HG03097 (cell line): ENCODE measurements around the gene NRXN3.

Experiments
- ATAC-seq: cut with Tn5 transposase; IDR thresholded peaks from one replicate; pipeline ENCODE4 v1.9.1; 2021; ENCODE audit not compliant: unreplicated experiment, low FRiP score

Gene NRXN3

GRCh38 chr14:78690836-78691235, 520.7 kb downstream of the NRXN3 start:
- ATAC-seq = no peak

GRCh38 chr14:78697341-78697740, 527.2 kb downstream of the NRXN3 start:
- ATAC-seq = no peak

GRCh38 chr14:78698991-78699390, 528.8 kb downstream of the NRXN3 start:
- no peak for ATAC-seq

- ATAC-seq = no peak
Observed at GRCh38 chr14:78700236-78700635, 530.1 kb downstream of the NRXN3 start.

- ATAC-seq = no peak
Observed at GRCh38 chr14:78701246-78701645, 531.1 kb downstream of the NRXN3 start.

- no peak for ATAC-seq
Observed at GRCh38 chr14:78704965-78705364, 534.8 kb downstream of the NRXN3 start.

GRCh38 chr14:78705989-78706388, 535.8 kb downstream of the NRXN3 start:
- no peak for ATAC-seq

- ATAC-seq = no peak
Observed at GRCh38 chr14:78709795-78710557, 539.8 kb downstream of the NRXN3 start.

- ATAC-seq = no peak
Observed at GRCh38 chr14:78710963-78711362, 540.8 kb downstream of the NRXN3 start.

- no peak for ATAC-seq
Observed at GRCh38 chr14:78713716-78714115, 543.5 kb downstream of the NRXN3 start.

GRCh38 chr14:78714711-78715110, 544.5 kb downstream of the NRXN3 start:
- no peak for ATAC-seq

- ATAC-seq = no peak
Observed at GRCh38 chr14:78721756-78722480, 551.7 kb downstream of the NRXN3 start.

- ATAC-seq = no peak
Observed at GRCh38 chr14:78725086-78725485, 554.9 kb downstream of the NRXN3 start.

GRCh38 chr14:78737116-78737515, 566.9 kb downstream of the NRXN3 start:
- ATAC-seq = no peak

- no peak for ATAC-seq
Observed at GRCh38 chr14:78737601-78738000, 567.4 kb downstream of the NRXN3 start.

GRCh38 chr14:78746086-78746595, 576.0 kb downstream of the NRXN3 start:
- ATAC-seq = no peak

GRCh38 chr14:78747813-78748212, 577.6 kb downstream of the NRXN3 start:
- no peak for ATAC-seq

- no peak for ATAC-seq
Observed at GRCh38 chr14:78752518-78753188, 582.5 kb downstream of the NRXN3 start.

GRCh38 chr14:78754059-78754458, 583.9 kb downstream of the NRXN3 start:
- ATAC-seq = no peak

GRCh38 chr14:78758333-78758732, 588.2 kb downstream of the NRXN3 start:
- ATAC-seq = no peak

- ATAC-seq = no peak
Observed at GRCh38 chr14:78762331-78762730, 592.2 kb downstream of the NRXN3 start.
